SK-N-SH treated with all-trans-retinoic acid at 6 μM for 48 hours (cell line): ENCODE data around the gene CD22.

Source experiments
- ATAC-seq: fragments of 200-7000 bp; cut with Tn5 transposase; 3 replicates; pipeline ENCODE4 v1.9.1; 2020; ENCODE audit warnings: mild to moderate bottlenecking, moderate library complexity
- ARNTL ChIP-seq: fragments of 450-650 bp; formaldehyde crosslinking; IDR thresholded peaks from 2 replicates; pipeline ENCODE4 v1.5.0; 2020; ENCODE audit warnings: low read depth, mild to moderate bottlenecking, moderate library complexity, borderline replicate concordance
- BACH2 ChIP-seq: fragments of 250-450 bp; sonication (Bioruptor Pico); IDR thresholded peaks from 2 replicates; pipeline ENCODE4 v1.9.0; 2021; ENCODE audit warnings: mild to moderate bottlenecking, borderline replicate concordance
- CSDC2 ChIP-seq: fragments of 250-450 bp; sonication (Bioruptor Pico); IDR thresholded peaks from 2 replicates; pipeline ENCODE4 v1.5.0; 2020; ENCODE audit warnings: mild to moderate bottlenecking, moderate library complexity
- ESRRG ChIP-seq: fragments of 250-450 bp; sonication (Bioruptor Pico); IDR thresholded peaks from 2 replicates; pipeline ENCODE4 v1.6.1; 2021; ENCODE audit warnings: mild to moderate bottlenecking
- GLIS3 ChIP-seq: fragments of 250-450 bp; sonication (Bioruptor Pico); IDR thresholded peaks from 2 replicates; pipeline ENCODE4 v1.5.0; 2020; ENCODE audit warnings: mild to moderate bottlenecking, moderate library complexity
- ISL1 ChIP-seq: fragments of 250-450 bp; sonication (Bioruptor Pico); IDR thresholded peaks from 2 replicates; pipeline ENCODE4 v2.1.2; 2022; ENCODE audit warnings: mild to moderate bottlenecking, moderate library complexity
- OSR1 ChIP-seq: fragments of 250-450 bp; sonication (Bioruptor Pico); IDR thresholded peaks from 2 replicates; pipeline ENCODE4 v1.8.0; 2022; ENCODE audit warnings: moderate library complexity, mild to moderate bottlenecking, inconsistent platforms
- PATZ1 ChIP-seq: fragments of 250-450 bp; sonication (Bioruptor Pico); IDR thresholded peaks from 2 replicates; pipeline ENCODE4 v1.8.0; 2020; ENCODE audit warnings: mild to moderate bottlenecking, moderate library complexity, borderline replicate concordance
- RARB ChIP-seq: fragments of 250-450 bp; sonication (Bioruptor Pico); IDR thresholded peaks from 2 replicates; pipeline ENCODE4 v1.8.0; 2021; ENCODE audit warnings: mild to moderate bottlenecking, moderate library complexity
- SNAI2 ChIP-seq: fragments of 250-450 bp; sonication (Bioruptor Pico); IDR thresholded peaks from 2 replicates; pipeline ENCODE4 v1.5.0; 2020; ENCODE audit warnings: mild to moderate bottlenecking, moderate library complexity
- TCF4 ChIP-seq: fragments of 250-450 bp; sonication (Bioruptor Pico); IDR thresholded peaks from 2 replicates; pipeline ENCODE4 v1.8.0; 2021; ENCODE audit warnings: mild to moderate bottlenecking, moderate library complexity, borderline replicate concordance
- TOX ChIP-seq: fragments of 250-450 bp; sonication (Bioruptor Pico); IDR thresholded peaks from 2 replicates; pipeline ENCODE4 v1.8.0; 2021; ENCODE audit warnings: mild to moderate bottlenecking, moderate library complexity, borderline replicate concordance
- ZC3H10 ChIP-seq: fragments of 250-450 bp; sonication (Bioruptor Pico); IDR thresholded peaks from 2 replicates; pipeline ENCODE4 v1.5.1; 2021; ENCODE audit warnings: mild to moderate bottlenecking, moderate library complexity
- ZFP3 ChIP-seq: fragments of 250-450 bp; sonication (Bioruptor Pico); IDR thresholded peaks from 2 replicates; pipeline ENCODE4 v1.5.0; 2020; ENCODE audit warnings: mild to moderate bottlenecking, moderate library complexity
- ZFP30 ChIP-seq: fragments of 450-650 bp; formaldehyde crosslinking; IDR thresholded peaks from 2 replicates; pipeline ENCODE4 v1.5.0; 2022; ENCODE audit warnings: mild to moderate bottlenecking, moderate library complexity
- ZNF565 ChIP-seq: fragments of 450-650 bp; formaldehyde crosslinking; conservative IDR thresholded peaks from 2 replicates; pipeline ENCODE4 v1.5.0; 2020; ENCODE audit warnings: low read depth, mild to moderate bottlenecking, moderate library complexity
- ZNF70 ChIP-seq: fragments of 450-650 bp; formaldehyde crosslinking; IDR thresholded peaks from 2 replicates; pipeline ENCODE4 v1.5.0; 2020; ENCODE audit warnings: mild to moderate bottlenecking, moderate library complexity
- ZNF8 ChIP-seq: fragments of 450-650 bp; formaldehyde crosslinking; IDR thresholded peaks from 2 replicates; pipeline ENCODE4 v1.5.0; 2020; ENCODE audit warnings: mild to moderate bottlenecking, moderate library complexity
- TF ChIP-seq, protein P1 (sequence below): fragments of 250-450 bp; sonication (Bioruptor Pico); IDR thresholded peaks from 2 replicates; pipeline ENCODE4 v1.5.1; 2020; ENCODE audit warnings: low read depth, mild to moderate bottlenecking, moderate library complexity
- TF ChIP-seq, protein P2 (sequence below): fragments of 250-450 bp; sonication (Bioruptor Pico); IDR thresholded peaks from 2 replicates; pipeline ENCODE4 v1.5.0; 2020; ENCODE audit warnings: mild to moderate bottlenecking, moderate library complexity
- TF ChIP-seq, protein P3 (sequence below): fragments of 250-450 bp; sonication (Bioruptor Pico); IDR thresholded peaks from 2 replicates; pipeline ENCODE4 v1.8.0; 2021; ENCODE audit warnings: low read depth, mild to moderate bottlenecking, moderate library complexity, borderline replicate concordance

CD22 gene

DNA sequence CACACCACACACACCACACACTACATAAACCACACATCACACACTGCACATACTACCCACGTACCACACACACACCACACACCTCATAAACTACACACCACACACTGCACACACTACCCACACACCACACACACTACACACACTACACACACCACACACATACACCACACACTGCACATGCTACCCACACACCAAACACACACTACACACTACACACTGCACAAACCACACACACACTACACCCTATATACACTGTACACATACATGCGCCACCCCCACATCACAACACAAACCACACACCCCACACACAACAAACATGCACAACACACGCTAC, 31.5 kb upstream of the CD22 start:
- no peak for TF ChIP-seq TCF4

DNA sequence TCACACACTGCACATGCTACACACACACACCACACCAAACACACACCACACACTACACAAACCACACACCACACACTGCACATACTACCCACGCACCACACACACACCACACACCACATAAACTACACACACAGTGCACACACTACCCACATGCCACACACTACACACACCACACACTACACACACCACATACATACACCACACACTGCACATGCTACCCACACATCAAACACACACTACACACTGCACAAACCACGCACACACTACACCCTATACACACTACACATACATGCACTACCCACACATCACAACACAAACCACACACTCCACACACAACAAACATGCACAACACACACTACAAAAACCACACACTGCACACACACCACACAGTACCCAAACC, 31.1 kb upstream of the CD22 start:
- TF ChIP-seq ARNTL (CRISPR knock-in tag) (no peak), ISL1 (no peak), BACH2 (CRISPR knock-in tag) (no peak), SNAI2 (CRISPR knock-in tag) (no peak), GLIS3 (CRISPR knock-in tag) (no peak), ZFP30 (CRISPR knock-in tag) (no peak), ZNF565 (no peak), ZC3H10 (no peak), ZNF70 (no peak), ESRRG (no peak), ZFP3 (no peak), ZNF8 (CRISPR knock-in tag) (no peak), RARB (CRISPR knock-in tag) (no peak), TCF4 (no peak), TOX (CRISPR knock-in tag) (no peak)
- TF ChIP-seq, protein P1, sequence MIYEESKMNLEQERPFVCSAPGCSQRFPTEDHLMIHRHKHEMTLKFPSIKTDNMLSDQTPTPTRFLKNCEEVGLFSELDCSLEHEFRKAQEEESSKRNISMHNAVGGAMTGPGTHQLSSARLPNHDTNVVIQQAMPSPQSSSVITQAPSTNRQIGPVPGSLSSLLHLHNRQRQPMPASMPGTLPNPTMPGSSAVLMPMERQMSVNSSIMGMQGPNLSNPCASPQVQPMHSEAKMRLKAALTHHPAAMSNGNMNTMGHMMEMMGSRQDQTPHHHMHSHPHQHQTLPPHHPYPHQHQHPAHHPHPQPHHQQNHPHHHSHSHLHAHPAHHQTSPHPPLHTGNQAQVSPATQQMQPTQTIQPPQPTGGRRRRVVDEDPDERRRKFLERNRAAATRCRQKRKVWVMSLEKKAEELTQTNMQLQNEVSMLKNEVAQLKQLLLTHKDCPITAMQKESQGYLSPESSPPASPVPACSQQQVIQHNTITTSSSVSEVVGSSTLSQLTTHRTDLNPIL (CRISPR knock-in tag) = no peak
- TF ChIP-seq, protein P2, sequence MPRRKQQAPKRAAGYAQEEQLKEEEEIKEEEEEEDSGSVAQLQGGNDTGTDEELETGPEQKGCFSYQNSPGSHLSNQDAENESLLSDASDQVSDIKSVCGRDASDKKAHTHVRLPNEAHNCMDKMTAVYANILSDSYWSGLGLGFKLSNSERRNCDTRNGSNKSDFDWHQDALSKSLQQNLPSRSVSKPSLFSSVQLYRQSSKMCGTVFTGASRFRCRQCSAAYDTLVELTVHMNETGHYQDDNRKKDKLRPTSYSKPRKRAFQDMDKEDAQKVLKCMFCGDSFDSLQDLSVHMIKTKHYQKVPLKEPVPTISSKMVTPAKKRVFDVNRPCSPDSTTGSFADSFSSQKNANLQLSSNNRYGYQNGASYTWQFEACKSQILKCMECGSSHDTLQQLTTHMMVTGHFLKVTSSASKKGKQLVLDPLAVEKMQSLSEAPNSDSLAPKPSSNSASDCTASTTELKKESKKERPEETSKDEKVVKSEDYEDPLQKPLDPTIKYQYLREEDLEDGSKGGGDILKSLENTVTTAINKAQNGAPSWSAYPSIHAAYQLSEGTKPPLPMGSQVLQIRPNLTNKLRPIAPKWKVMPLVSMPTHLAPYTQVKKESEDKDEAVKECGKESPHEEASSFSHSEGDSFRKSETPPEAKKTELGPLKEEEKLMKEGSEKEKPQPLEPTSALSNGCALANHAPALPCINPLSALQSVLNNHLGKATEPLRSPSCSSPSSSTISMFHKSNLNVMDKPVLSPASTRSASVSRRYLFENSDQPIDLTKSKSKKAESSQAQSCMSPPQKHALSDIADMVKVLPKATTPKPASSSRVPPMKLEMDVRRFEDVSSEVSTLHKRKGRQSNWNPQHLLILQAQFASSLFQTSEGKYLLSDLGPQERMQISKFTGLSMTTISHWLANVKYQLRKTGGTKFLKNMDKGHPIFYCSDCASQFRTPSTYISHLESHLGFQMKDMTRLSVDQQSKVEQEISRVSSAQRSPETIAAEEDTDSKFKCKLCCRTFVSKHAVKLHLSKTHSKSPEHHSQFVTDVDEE (CRISPR knock-in tag) = no peak
- TF ChIP-seq, protein P3, sequence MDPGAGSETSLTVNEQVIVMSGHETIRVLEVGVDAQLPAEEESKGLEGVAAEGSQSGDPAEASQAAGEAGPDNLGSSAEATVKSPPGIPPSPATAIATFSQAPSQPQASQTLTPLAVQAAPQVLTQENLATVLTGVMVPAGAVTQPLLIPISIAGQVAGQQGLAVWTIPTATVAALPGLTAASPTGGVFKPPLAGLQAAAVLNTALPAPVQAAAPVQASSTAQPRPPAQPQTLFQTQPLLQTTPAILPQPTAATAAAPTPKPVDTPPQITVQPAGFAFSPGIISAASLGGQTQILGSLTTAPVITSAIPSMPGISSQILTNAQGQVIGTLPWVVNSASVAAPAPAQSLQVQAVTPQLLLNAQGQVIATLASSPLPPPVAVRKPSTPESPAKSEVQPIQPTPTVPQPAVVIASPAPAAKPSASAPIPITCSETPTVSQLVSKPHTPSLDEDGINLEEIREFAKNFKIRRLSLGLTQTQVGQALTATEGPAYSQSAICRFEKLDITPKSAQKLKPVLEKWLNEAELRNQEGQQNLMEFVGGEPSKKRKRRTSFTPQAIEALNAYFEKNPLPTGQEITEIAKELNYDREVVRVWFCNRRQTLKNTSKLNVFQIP (CRISPR knock-in tag) = no peak
- ATAC-seq = no peak

More for the DNA sequence above, 31.5 kb upstream of the CD22 start:
- ATAC-seq = no peak

GRCh38 chr19:35298561-35298972, 30.4 kb upstream of the CD22 start:
- TF ChIP-seq BACH2 (CRISPR knock-in tag) (no peak), ARNTL (CRISPR knock-in tag) (no peak), ZNF565 (no peak), PATZ1 (no peak), OSR1 (CRISPR knock-in tag) (no peak), CSDC2 (CRISPR knock-in tag) (no peak), SNAI2 (CRISPR knock-in tag) (no peak), ZC3H10 (no peak), ZNF8 (CRISPR knock-in tag) (no peak)
- TF ChIP-seq, protein P1 (CRISPR knock-in tag) = no peak
- TF ChIP-seq, protein P3 (CRISPR knock-in tag) = no peak
- no peak for ATAC-seq
